ENCODE results near the gene MTSS2.
A peak's percentile ranks its signal among the peaks of the same experiment; 100 is the strongest.

The MTSS2 gene

DNA sequence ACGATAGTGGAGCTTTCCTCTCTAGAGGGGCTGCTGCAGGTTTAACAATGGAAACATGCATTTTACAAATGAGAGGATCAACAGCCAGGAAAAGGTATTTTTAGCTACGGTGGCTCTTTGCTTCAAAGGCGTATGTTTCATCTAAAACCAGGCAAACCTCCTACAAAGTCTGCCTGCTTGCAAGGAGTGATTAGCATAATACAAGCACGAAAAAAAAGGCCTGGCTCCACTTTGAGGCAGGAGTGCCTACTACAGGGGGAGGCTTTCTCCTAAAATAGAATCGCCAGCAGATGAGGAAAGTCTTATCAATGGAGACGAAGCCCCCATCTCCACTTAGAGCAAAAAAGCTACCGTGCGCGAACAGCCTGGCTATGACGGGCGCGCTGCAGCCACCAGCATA is 27.1 kb upstream of the MTSS2 start:
- TF ChIP-seq, protein P1, sequence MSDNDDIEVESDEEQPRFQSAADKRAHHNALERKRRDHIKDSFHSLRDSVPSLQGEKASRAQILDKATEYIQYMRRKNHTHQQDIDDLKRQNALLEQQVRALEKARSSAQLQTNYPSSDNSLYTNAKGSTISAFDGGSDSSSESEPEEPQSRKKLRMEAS (IDR thresholded peaks at IDR 0.05; ENCODE audit: low read depth, low read length), result no peak
- TF ChIP-seq POLR2A (IDR thresholded peaks at IDR 0.05; ENCODE audit: extremely low read depth, insufficient read length) (no peak), MYC (IDR thresholded peaks at IDR 0.05; ENCODE audit: low read depth, low read length) (no peak)
- TF ChIP-seq, protein P2, sequence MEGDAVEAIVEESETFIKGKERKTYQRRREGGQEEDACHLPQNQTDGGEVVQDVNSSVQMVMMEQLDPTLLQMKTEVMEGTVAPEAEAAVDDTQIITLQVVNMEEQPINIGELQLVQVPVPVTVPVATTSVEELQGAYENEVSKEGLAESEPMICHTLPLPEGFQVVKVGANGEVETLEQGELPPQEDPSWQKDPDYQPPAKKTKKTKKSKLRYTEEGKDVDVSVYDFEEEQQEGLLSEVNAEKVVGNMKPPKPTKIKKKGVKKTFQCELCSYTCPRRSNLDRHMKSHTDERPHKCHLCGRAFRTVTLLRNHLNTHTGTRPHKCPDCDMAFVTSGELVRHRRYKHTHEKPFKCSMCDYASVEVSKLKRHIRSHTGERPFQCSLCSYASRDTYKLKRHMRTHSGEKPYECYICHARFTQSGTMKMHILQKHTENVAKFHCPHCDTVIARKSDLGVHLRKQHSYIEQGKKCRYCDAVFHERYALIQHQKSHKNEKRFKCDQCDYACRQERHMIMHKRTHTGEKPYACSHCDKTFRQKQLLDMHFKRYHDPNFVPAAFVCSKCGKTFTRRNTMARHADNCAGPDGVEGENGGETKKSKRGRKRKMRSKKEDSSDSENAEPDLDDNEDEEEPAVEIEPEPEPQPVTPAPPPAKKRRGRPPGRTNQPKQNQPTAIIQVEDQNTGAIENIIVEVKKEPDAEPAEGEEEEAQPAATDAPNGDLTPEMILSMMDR (IDR thresholded peaks at IDR 0.05; ENCODE audit: low read depth, low read length), result no peak
- peak; percentile 55 for DNase-seq (ENCODE audit: low read depth)
- H3K4me3 ChIP-seq (ENCODE audit: low read depth, low read length), result no peak overlapping the region

DNA sequence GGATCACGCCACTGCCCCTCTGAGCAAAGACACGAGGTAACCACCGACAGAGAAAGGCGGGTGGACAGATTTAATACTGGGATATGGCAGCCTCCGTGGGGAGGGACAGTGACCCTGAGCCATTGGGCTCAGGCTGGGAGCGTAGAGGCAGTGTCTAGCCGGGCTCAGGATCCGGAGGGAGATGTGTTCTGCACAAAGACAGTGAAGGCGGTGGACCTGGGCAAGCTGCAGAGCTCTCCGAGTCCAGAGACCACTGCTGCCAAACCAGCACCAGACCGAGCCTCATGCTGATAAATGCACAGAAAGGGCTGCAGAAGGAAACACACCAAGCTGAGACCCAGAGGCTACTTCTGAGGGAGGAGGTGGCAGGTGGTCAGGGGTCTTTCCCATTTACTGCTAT is 26.5 kb upstream of the MTSS2 start:
- DNase-seq (ENCODE audit: low read depth), result no peak
- no peak overlapping the region for H3K4me3 ChIP-seq (ENCODE audit: low read depth, low read length)
- TF ChIP-seq, protein P2 (IDR thresholded peaks at IDR 0.05; ENCODE audit: low read depth, low read length), result no peak

DNA sequence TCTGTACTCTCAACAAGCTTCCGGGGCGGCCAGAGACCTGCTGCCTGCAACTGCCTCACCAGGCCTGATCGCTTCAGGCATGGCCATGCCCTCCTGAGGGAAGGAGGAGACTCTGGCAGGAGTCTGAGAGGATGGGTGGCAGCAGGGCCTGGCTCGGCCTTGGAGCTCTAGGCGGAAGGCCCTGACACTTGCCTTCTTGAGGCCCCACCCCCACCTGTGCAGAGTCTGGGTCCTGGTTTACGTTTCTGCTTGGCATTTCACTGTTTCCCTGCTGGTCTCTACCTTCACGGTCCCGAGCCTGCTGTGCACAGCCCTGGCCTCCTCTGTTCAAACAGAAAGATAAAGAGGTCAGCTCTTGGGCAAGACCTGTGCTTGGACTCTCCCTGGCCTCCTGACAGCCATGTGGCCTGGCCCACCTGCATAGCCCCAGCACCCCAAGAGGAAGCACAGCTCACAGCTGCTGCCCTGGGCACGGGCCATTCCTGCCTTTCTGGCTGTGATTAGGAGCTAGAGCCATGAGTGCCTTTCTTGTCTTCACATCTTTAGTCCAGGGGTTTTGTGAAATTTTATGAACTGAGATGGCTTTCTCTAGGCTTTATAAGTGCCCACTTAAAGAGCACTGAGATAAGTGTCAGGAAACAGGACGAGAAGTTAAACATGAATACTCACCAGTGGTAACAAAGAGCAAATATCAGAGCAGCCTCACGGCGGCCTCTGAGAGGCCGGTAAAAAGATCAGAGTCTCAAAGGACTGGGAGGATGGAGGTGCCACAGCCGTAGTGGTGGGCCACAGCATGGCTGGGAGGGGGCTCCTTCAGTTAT is 25.6 kb upstream of the MTSS2 start:
- TF ChIP-seq, protein P2 (IDR thresholded peaks at IDR 0.05; ENCODE audit: low read depth, low read length), result no peak
- TF ChIP-seq, protein P1 (IDR thresholded peaks at IDR 0.05; ENCODE audit: low read depth, low read length), result no peak
- TF ChIP-seq POLR2A (IDR thresholded peaks at IDR 0.05; ENCODE audit: extremely low read depth, insufficient read length), result no peak
- no peak for TF ChIP-seq MYC (IDR thresholded peaks at IDR 0.05; ENCODE audit: low read depth, low read length)
- no peak for DNase-seq (ENCODE audit: low read depth)

DNA sequence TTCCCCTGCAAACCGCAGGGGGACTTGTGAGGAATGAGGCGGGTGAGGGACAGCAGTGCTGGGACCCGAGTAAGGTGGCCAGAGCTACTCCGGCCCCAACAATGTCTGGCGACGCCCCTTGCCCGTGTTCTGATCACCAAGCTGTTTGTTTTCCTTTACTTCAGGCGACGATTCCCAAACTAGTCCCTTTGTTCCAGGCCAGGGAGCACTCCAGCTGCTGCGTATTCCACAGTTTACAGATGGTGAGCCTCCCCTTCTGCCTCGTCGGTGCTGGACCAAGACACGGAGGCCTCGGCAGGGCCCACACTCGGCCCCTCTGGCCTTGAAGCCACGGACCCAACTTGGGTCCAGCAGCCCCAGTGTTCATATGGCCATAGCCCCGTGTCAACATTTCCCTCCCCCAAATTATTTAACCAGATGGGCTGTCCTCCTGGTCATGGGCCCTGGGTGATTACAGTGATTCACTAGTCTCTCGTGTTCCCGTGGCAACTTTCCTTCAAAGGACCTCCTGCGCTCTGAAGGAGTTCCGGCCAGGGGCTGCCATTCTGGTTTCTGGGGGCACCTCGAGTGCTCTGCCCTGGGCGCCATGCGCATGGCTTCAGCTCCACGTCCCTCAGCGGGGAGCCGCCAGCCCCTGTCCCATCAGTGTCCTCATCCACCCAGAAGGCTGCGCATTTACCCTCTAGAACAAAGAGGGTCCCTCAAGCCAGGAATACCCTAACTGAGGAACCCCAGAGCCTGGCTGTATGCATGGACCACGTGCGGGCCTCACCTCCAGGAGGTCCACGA is 24.8 kb upstream of the MTSS2 start:
- TF ChIP-seq, protein P2 (IDR thresholded peaks at IDR 0.05; ENCODE audit: low read depth, low read length), result no peak
- TF ChIP-seq, protein P1 (IDR thresholded peaks at IDR 0.05; ENCODE audit: low read depth, low read length), result no peak
- no peak for DNase-seq (ENCODE audit: low read depth)
- H3K4me3 ChIP-seq (ENCODE audit: low read depth, low read length), result no peak overlapping the region

More for the DNA sequence above, 25.6 kb upstream of the MTSS2 start:
- no peak overlapping the region for H3K4me3 ChIP-seq (ENCODE audit: low read depth, low read length)

DNA sequence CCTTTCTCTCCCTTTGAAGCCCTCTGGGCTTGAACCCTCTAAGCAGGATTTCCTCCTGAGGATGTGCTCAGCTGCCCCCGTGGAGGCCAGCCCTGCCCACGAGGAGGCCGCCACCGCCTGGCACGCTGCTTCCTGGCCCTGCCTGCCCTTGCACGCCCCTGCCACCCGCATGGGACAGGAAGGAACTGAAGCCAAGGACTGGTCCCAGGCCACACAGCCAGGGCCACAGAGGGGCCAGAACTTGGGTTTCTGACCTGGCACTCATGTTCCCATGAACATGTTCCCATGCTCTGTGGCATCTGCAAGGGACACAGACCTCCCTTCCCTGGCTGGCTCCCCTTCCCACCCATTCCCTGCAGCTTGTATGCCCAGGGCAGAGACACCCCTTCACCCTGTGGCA is 24.1 kb upstream of the MTSS2 start:
- no peak for TF ChIP-seq POLR2A (IDR thresholded peaks at IDR 0.05; ENCODE audit: extremely low read depth, insufficient read length)
- TF ChIP-seq MYC (IDR thresholded peaks at IDR 0.05; ENCODE audit: low read depth, low read length), result no peak
- TF ChIP-seq, protein P2 (IDR thresholded peaks at IDR 0.05; ENCODE audit: low read depth, low read length), result no peak
- TF ChIP-seq, protein P1 (IDR thresholded peaks at IDR 0.05; ENCODE audit: low read depth, low read length), result no peak
- no peak for DNase-seq (ENCODE audit: low read depth)
- no peak overlapping the region for H3K4me3 ChIP-seq (ENCODE audit: low read depth, low read length)
